D341Med (cell line): ENCODE measurements around the gene HIF3A.
"Not testable (repeated sequence)": the region's sequence is repeated elsewhere in the genome, so short reads cannot be mapped to it uniquely, and the experiment has no call there.

ENCODE experiments used
- DNase-seq: peaks from one replicate; pipeline ENCODE4 v3.0.0; 2012; ENCODE audit warnings: low spot score

The HIF3A gene

GRCh38 chr19:46296722-46297461 is at the start of gene HIF3A:
TSS of gene HIF3A (plus strand) at chr19:46297042. CDS start at chr19:46297077, 35 bp downstream.
- no peak for DNase-seq

GRCh38 chr19:46250076-46250735 is 46.6 kb upstream of the HIF3A start:
- DNase-seq = no peak

- no peak for DNase-seq
These were observed 45.4 kb upstream of the HIF3A start for GRCh38 chr19:46251416-46251815.

GRCh38 chr19:46254776-46255175 is 42.1 kb upstream of the HIF3A start:
- no peak for DNase-seq

GRCh38 chr19:46256855-46257254 is 40.0 kb upstream of the HIF3A start:
- DNase-seq = no peak

- not testable (repeated sequence) for DNase-seq
These were observed 35.3 kb upstream of the HIF3A start for GRCh38 chr19:46261501-46261900.

- DNase-seq = not testable (repeated sequence)
These were observed 34.1 kb upstream of the HIF3A start for GRCh38 chr19:46262684-46263296.

- not testable (repeated sequence) for DNase-seq
These were observed 32.0 kb upstream of the HIF3A start for GRCh38 chr19:46264801-46265200.

GRCh38 chr19:46265217-46265828 is 31.5 kb upstream of the HIF3A start:
- DNase-seq = peak; percentile 84

- no peak for DNase-seq
These were observed 27.7 kb upstream of the HIF3A start for GRCh38 chr19:46269101-46269500.

GRCh38 chr19:46270521-46271256 is 26.2 kb upstream of the HIF3A start:
- no peak for DNase-seq

GRCh38 chr19:46271481-46272197 is 25.2 kb upstream of the HIF3A start:
- no peak for DNase-seq

GRCh38 chr19:46273931-46274330 is 22.9 kb upstream of the HIF3A start:
- not testable (repeated sequence) for DNase-seq

GRCh38 chr19:46279177-46279576 is 17.7 kb upstream of the HIF3A start:
- no peak for DNase-seq

GRCh38 chr19:46283771-46284170 is 13.1 kb upstream of the HIF3A start:
- DNase-seq = no peak

- DNase-seq = no peak
These were observed 12.2 kb upstream of the HIF3A start for GRCh38 chr19:46284635-46285034.

GRCh38 chr19:46287585-46287984 is 9.3 kb upstream of the HIF3A start:
- no peak for DNase-seq

GRCh38 chr19:46288896-46289588 is 7.8 kb upstream of the HIF3A start:
- no peak for DNase-seq

- DNase-seq = no peak
These were observed 6.9 kb upstream of the HIF3A start for GRCh38 chr19:46289724-46290619.

- DNase-seq = no peak
These were observed 5.0 kb upstream of the HIF3A start for GRCh38 chr19:46291829-46292228.
